ENCODE results near the gene GABRE.

GRCh38 chrX:151919610-151920009 is 54.9 kb downstream of the GABRE start:
- no peak for TF ChIP-seq CTCF (IDR thresholded peaks at IDR 0.05)
- no peak for TF ChIP-seq POLR2A (IDR thresholded peaks at IDR 0.05)
